LNCaP clone FGC (cell line): ENCODE results near the gene CYP1A2.

ENCODE experiments used
- DNase-seq: peaks from one replicate; pipeline ENCODE4 v3.0.0-alpha.2; 2011; ENCODE audit warnings: low read depth
- H3K4me3 ChIP-seq: 2 replicates; pipeline ENCODE4 v1.5.1; 2011; ENCODE audit warnings: mild to moderate bottlenecking, low read depth, low read length, control low read depth
- TF ChIP-seq, protein P1 (sequence below): IDR thresholded peaks from 2 replicates; pipeline ENCODE4 v1.5.1; 2012; ENCODE audit warnings: mild to moderate bottlenecking; ENCODE audit not compliant: control insufficient read depth, insufficient read depth; ENCODE audit errors: extremely low read depth

Gene CYP1A2

GRCh38 chr15:74776821-74777768, 28.4 kb downstream of the CYP1A2 start:
- H3K4me3 ChIP-seq, result no peak overlapping the region
- no peak for DNase-seq
- TF ChIP-seq, protein P1, sequence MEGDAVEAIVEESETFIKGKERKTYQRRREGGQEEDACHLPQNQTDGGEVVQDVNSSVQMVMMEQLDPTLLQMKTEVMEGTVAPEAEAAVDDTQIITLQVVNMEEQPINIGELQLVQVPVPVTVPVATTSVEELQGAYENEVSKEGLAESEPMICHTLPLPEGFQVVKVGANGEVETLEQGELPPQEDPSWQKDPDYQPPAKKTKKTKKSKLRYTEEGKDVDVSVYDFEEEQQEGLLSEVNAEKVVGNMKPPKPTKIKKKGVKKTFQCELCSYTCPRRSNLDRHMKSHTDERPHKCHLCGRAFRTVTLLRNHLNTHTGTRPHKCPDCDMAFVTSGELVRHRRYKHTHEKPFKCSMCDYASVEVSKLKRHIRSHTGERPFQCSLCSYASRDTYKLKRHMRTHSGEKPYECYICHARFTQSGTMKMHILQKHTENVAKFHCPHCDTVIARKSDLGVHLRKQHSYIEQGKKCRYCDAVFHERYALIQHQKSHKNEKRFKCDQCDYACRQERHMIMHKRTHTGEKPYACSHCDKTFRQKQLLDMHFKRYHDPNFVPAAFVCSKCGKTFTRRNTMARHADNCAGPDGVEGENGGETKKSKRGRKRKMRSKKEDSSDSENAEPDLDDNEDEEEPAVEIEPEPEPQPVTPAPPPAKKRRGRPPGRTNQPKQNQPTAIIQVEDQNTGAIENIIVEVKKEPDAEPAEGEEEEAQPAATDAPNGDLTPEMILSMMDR, result no peak

DNA sequence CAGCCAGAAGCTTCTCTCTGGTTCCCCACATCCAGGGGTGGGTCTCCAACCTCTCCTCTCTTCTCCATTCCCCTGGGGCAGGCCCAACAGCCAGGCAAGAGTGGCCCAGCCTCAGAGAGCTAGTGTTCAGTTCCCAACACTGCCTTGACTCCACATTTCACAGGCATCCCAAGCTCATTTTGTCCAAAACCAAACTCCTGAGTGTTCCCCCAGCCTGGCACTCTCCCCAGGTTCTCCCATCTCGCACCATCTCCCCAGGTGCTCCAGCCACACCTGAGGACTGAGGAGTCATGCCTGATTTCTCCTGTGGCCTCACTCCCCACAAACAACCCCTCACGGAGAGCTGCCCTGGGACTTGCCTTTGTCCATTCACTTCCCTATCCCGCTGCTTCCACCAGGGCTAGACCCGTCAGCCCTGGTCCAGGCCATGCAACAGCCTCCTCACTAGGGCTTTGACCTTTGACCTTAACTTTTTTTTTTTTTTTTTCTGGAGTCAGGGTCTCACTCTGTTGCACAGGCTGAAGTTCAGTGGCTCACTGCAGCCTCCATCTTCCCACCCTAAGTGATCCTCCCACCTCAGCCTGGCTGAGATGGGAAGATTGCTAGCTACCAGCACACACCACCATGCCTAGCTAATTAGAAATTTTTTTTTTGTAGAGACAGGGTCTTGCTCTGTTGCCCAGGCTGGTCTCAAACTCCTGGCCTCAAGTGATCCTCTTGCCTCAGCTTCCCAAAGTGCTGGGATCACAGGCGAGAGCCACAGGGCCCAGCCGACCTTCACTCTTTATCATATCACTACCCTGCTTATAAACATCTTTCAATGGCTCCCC, 29.3 kb downstream of the CYP1A2 start:
- no peak for DNase-seq
- TF ChIP-seq, protein P1, result no peak
- no peak overlapping the region for H3K4me3 ChIP-seq

DNA sequence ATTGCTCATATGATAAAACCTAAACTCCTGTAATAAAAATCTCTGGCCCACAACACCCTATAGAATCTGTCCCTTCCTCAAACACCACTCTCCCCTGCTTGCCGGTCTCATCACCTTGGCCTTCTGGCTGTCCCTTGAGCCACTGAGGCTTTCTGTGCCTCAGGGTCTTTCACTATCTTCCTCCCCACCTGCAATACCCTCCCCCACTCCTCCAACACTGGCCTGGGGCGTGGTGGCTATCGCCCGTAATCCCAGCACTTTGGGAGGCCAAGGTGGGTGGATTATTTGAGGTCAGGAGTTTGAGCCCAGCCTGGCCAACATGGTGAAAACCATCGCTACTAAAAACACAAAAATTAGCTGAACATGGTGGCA, 29.9 kb downstream of the CYP1A2 start:
- H3K4me3 ChIP-seq, result no peak overlapping the region
- TF ChIP-seq, protein P1, result no peak
- DNase-seq, result no peak

DNA sequence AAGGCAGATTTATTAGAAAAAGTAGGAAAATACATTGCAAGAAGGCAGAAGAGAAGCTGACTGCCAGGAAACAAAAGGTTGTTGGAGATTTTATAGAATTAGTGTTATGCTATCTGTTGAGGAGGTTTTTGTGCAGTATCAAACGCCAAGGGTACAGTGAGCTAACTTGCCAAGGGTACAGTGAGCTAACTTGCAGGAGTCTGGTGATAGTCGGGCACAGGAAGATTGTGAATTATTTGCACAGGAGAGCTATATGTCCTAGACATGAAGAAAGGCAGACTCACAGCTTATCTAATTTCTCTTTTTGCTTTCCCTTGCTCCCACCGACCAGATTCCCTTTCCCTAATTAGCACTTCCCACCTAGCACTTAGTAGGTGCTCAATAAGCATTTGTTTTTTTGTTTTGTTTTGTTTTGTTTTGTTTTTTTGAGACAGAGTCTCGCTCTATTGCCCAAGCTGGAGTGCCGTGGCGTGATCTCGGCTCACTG, 30.6 kb downstream of the CYP1A2 start:
- no peak for DNase-seq
- H3K4me3 ChIP-seq, result no peak overlapping the region
- TF ChIP-seq, protein P1, result no peak

GRCh38 chr15:74780523-74781430, 32.1 kb downstream of the CYP1A2 start:
- DNase-seq, result no peak
- TF ChIP-seq, protein P1, result no peak
- no peak overlapping the region for H3K4me3 ChIP-seq
